ENCODE results near the gene TBX4. TPM values are rescaled to one million over a fixed set of nuclear protein-coding genes. Genes with fewer than 3 reads are reported as not detected.
"Not testable (repeated sequence)": the region's sequence is repeated elsewhere in the genome, so short reads cannot be mapped to it uniquely, and the experiment has no call there.

The TBX4 gene
- total RNA-seq, 2 donors from 2014 or later: not detected

DNA sequence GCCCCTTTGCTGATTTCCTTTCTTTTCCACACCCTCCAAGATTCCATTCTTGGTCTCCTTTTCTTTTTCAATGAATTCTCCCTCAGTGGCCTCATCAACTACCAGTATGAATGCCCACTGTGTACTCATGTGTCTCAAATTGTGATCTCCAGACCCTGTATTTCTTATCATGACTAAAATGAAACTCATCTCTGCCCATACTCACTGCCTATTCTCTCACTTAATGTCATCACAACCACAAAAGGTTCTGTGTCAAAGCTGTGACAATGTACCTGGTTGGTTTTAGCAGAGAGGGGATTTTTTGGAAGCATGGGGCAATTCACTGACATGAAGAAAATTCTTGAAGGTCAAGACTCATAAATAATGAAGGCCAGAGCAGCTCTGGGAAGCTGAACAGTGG, 11.5 kb upstream of the TBX4 start:
- H3K4me3 ChIP-seq: no peak overlapping the region
- TF ChIP-seq, protein P1, sequence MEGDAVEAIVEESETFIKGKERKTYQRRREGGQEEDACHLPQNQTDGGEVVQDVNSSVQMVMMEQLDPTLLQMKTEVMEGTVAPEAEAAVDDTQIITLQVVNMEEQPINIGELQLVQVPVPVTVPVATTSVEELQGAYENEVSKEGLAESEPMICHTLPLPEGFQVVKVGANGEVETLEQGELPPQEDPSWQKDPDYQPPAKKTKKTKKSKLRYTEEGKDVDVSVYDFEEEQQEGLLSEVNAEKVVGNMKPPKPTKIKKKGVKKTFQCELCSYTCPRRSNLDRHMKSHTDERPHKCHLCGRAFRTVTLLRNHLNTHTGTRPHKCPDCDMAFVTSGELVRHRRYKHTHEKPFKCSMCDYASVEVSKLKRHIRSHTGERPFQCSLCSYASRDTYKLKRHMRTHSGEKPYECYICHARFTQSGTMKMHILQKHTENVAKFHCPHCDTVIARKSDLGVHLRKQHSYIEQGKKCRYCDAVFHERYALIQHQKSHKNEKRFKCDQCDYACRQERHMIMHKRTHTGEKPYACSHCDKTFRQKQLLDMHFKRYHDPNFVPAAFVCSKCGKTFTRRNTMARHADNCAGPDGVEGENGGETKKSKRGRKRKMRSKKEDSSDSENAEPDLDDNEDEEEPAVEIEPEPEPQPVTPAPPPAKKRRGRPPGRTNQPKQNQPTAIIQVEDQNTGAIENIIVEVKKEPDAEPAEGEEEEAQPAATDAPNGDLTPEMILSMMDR (IDR thresholded peaks at IDR 0.05): no peak
- no peak for DNase-seq (ENCODE audit: low spot score)
- H3K9me3 ChIP-seq: peaks cover 0 to 33% of the 10 kb centered on the region in 2 donors
- no peaks in the 10 kb centered on the region for H3K4me1 ChIP-seq
- H3K36me3 ChIP-seq: no peaks in the 10 kb centered on the region
- no peaks in the 10 kb centered on the region for H3K27me3 ChIP-seq
- no peak overlapping the region for H3K27ac ChIP-seq

GRCh38 chr17:61441507-61441906, 10.7 kb upstream of the TBX4 start:
- not testable (repeated sequence) for H3K36me3 ChIP-seq; H3K27ac ChIP-seq; H3K4me1 ChIP-seq; DNase-seq (ENCODE audit: low spot score); H3K4me3 ChIP-seq; H3K27me3 ChIP-seq
- H3K9me3 ChIP-seq: peaks cover 0 to 25% of the 10 kb centered on the region in 2 donors

GRCh38 chr17:61442136-61442775, 10.0 kb upstream of the TBX4 start:
- no peaks in the 10 kb centered on the region for H3K36me3 ChIP-seq
- no peaks in the 10 kb centered on the region for H3K27me3 ChIP-seq
- H3K4me3 ChIP-seq: no peak overlapping the region
- DNase-seq (ENCODE audit: low spot score): no peak
- no peak overlapping the region for H3K27ac ChIP-seq
- peaks cover 0 to 17% of the 10 kb centered on the region in 2 donors for H3K9me3 ChIP-seq
- H3K4me1 ChIP-seq: no peaks in the 10 kb centered on the region
- TF ChIP-seq, protein P1 (IDR thresholded peaks at IDR 0.05): no peak

- DNase-seq (ENCODE audit: low spot score): no peak
- no peaks in the 10 kb centered on the region for H3K27me3 ChIP-seq
- no peaks in the 10 kb centered on the region for H3K4me1 ChIP-seq
- no peak overlapping the region for H3K27ac ChIP-seq
- peaks cover 0 to 10% of the 10 kb centered on the region in 2 donors for H3K9me3 ChIP-seq
- H3K36me3 ChIP-seq: no peaks in the 10 kb centered on the region
- TF ChIP-seq, protein P1 (IDR thresholded peaks at IDR 0.05): no peak
- no peak overlapping the region for H3K4me3 ChIP-seq
Observed at GRCh38 chr17:61442878-61443474, 9.2 kb upstream of the TBX4 start.

DNA sequence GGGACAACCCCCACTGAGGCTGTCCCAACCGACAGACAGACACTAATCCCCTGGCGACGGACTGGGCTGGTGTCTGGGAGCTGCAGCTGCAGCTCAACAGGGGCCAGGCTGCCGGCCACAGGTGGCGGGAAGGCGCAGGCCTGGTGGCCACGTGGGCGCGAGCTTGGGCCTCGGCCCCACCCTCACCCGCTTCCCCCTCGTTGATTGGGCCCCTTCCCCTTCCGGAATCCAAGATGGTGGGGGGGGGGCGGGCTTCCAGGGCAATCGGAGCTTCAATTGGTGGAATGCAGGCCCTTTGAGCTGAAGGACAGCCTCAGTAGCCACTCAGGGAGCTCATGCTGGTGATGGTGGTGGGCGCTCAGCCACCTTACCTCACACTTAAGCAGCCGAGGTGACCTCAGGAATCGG, 8.7 kb upstream of the TBX4 start:
- no peak overlapping the region for H3K27ac ChIP-seq
- H3K27me3 ChIP-seq: no peaks in the 10 kb centered on the region
- H3K4me1 ChIP-seq: no peaks in the 10 kb centered on the region
- H3K4me3 ChIP-seq: no peak overlapping the region
- TF ChIP-seq, protein P1 (IDR thresholded peaks at IDR 0.05): no peak
- H3K36me3 ChIP-seq: no peaks in the 10 kb centered on the region
- DNase-seq (ENCODE audit: low spot score): no peak
- peaks cover 0 to 5% of the 10 kb centered on the region in 2 donors for H3K9me3 ChIP-seq

DNA sequence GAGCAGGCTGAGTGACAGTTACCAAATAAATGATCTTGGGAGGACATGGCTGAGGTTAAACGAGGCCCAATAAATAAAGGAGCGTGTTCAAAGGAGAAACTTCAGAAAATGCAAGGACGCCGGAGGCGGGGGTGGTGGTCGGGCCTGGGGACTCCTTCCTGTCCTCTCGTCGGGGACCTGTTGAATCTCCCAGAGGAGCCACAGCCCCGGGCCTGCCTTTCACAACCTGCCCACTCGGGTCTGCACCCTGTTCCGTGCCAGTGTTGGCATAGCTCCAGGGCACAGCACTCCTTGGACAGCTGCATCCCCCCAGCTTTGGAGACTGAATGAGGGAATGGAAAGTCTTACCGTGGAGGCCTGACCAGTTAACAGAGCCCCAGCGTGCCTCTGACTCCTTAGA, 8.1 kb upstream of the TBX4 start:
- no peak for DNase-seq (ENCODE audit: low spot score)
- Histone ChIP-seq H3K9me3 (peaks cover 0 to 5% of the 10 kb centered on the region in 2 donors), H3K4me1 (no peaks in the 10 kb centered on the region), H3K27me3 (no peaks in the 10 kb centered on the region), H3K4me3 (no peak overlapping the region), H3K36me3 (no peaks in the 10 kb centered on the region), H3K27ac (no peak overlapping the region)
- TF ChIP-seq, protein P1 (IDR thresholded peaks at IDR 0.05): no peak

All from right atrium auricular region (tissue), 2 donors.